Posterior vena cava (tissue), 2 donors: ENCODE results near the gene KCNMA1. TPM values are rescaled to one million over a fixed set of nuclear protein-coding genes. Genes with fewer than 3 reads are reported as not detected.

Experiments used
- DNase-seq: peaks from one replicate; pipeline ENCODE4 v3.0.0-alpha.2; 2020; ENCODE audit warnings: low spot score
- intact Hi-C, 2 donors: fragments of 100-400 bp; cut with DNase I; formaldehyde crosslinking; loops; one replicate each; pipeline versions ENCODE4 v1.14.1 to v1.14.2; 2022 to 2023
- total RNA-seq, 2 donors: library from RNA; stranded (reverse); fragmentation: NEBNext Ultra II Directional; extraction: Animal tissue kit (Norgen Biotek cat#: 25700); gene quantifications; one replicate each; pipeline ENCODE4 v1.2.1, GENCODE V29; 2021
- donor health status: DM: yes; HTN: yes; CAD: no.
- donor health status: DM: yes; HTN: yes; CAD: no.

KCNMA1 gene
- total RNA-seq, 2 donors from 2014 or later = 99.7 to 117 TPM

GRCh38 chr10:76969366-76969948 lies 668.2 kb downstream of the KCNMA1 start:
- no peak for DNase-seq
- intact Hi-C loops = no loop called here

GRCh38 chr10:76968483-76968882 lies 669.1 kb downstream of the KCNMA1 start:
- DNase-seq = no peak
- intact Hi-C loops = no loop called here

- DNase-seq = no peak
- intact Hi-C loops = no loop called here
Observed at GRCh38 chr10:76962851-76963250, 674.8 kb downstream of the KCNMA1 start.

GRCh38 chr10:76961841-76962240 lies 675.8 kb downstream of the KCNMA1 start:
- intact Hi-C loops = no loop called here
- no peak for DNase-seq

- DNase-seq = no peak
- intact Hi-C loops = no loop called here
Observed at GRCh38 chr10:76959111-76959510, 678.5 kb downstream of the KCNMA1 start.

- no peak for DNase-seq
- intact Hi-C loops = no loop called here
Observed at GRCh38 chr10:76954838-76955237, 682.8 kb downstream of the KCNMA1 start.

GRCh38 chr10:76950354-76950753 lies 687.3 kb downstream of the KCNMA1 start:
- intact Hi-C loops = no loop called here
- DNase-seq = no peak

- intact Hi-C loops = no loop called here
- DNase-seq = no peak
Observed at GRCh38 chr10:76946270-76946669, 691.3 kb downstream of the KCNMA1 start.

GRCh38 chr10:76945166-76945565 lies 692.4 kb downstream of the KCNMA1 start:
- intact Hi-C loops = no loop called here
- no peak for DNase-seq

- intact Hi-C loops = no loop called here
- DNase-seq = no peak
Observed at GRCh38 chr10:76944640-76945039, 693.0 kb downstream of the KCNMA1 start.

- intact Hi-C loops = no loop called here
- DNase-seq = no peak
Observed at GRCh38 chr10:76942628-76943416, 694.8 kb downstream of the KCNMA1 start.

- DNase-seq = no peak
- intact Hi-C loops = no loop called here
Observed at GRCh38 chr10:76939933-76940468, 697.6 kb downstream of the KCNMA1 start.

GRCh38 chr10:76937181-76937600 lies 700.4 kb downstream of the KCNMA1 start:
- intact Hi-C loops = no loop called here

GRCh38 chr10:76935941-76936613 lies 701.5 kb downstream of the KCNMA1 start:
- DNase-seq = no peak
- intact Hi-C loops = no loop called here

More at GRCh38 chr10:76937181-76937600, 700.4 kb downstream of the KCNMA1 start:
- DNase-seq = no peak

GRCh38 chr10:76928565-76928964 lies 709.0 kb downstream of the KCNMA1 start:
- no peak for DNase-seq

GRCh38 chr10:76925636-76926405 lies 711.8 kb downstream of the KCNMA1 start:
- intact Hi-C loops = no loop called here
- no peak for DNase-seq

More at GRCh38 chr10:76928565-76928964, 709.0 kb downstream of the KCNMA1 start:
- intact Hi-C loops = no loop called here

GRCh38 chr10:76922666-76923065 lies 714.9 kb downstream of the KCNMA1 start:
- intact Hi-C loops = loop anchor here in 1 of 2 donors (5.0 kb wide), 1 partner anchor 1525 kb away; no protein-coding TSS in a partner anchor
- no peak for DNase-seq

- intact Hi-C loops = loop anchor here in 1 of 2 donors (5.0 kb wide), 1 partner anchor 1524 kb away; no protein-coding TSS in a partner anchor
Observed at GRCh38 chr10:76921383-76922010, 716.1 kb downstream of the KCNMA1 start.

GRCh38 chr10:76920581-76920980 lies 717.0 kb downstream of the KCNMA1 start:
- intact Hi-C loops = loop anchor here in 1 of 2 donors (5.0 kb wide), 1 partner anchor 1523 kb away; no protein-coding TSS in a partner anchor
- DNase-seq = no peak

More at GRCh38 chr10:76921383-76922010, 716.1 kb downstream of the KCNMA1 start:
- no peak for DNase-seq
